Osteocyte (in vitro differentiated cells): ENCODE data around the gene CIRBP. TPM values are rescaled to one million over a fixed set of nuclear protein-coding genes. Genes with fewer than 3 reads are reported as not detected.

Experiments
- DNase-seq: peaks from one replicate; pipeline ENCODE4 v3.0.0; 2021; ENCODE audit warnings: mixed read lengths; ENCODE audit not compliant: unreplicated experiment; ENCODE audit errors: extremely low spot score
- H3K27ac Mint-ChIP-seq: one replicate; pipeline ENCODE4 v1.8.0; 2021; ENCODE audit warnings: mild to moderate bottlenecking, mixed read lengths; ENCODE audit not compliant: unreplicated experiment
- H3K27me3 Mint-ChIP-seq: one replicate; pipeline ENCODE4 v1.8.0; 2021; ENCODE audit warnings: mixed read lengths; ENCODE audit not compliant: unreplicated experiment
- H3K36me3 Mint-ChIP-seq: one replicate; pipeline ENCODE4 v1.8.0; 2021; ENCODE audit warnings: mixed read lengths; ENCODE audit not compliant: unreplicated experiment
- H3K4me1 Mint-ChIP-seq: one replicate; pipeline ENCODE4 v1.8.0; 2021; ENCODE audit warnings: mixed read lengths; ENCODE audit not compliant: unreplicated experiment
- H3K4me3 Mint-ChIP-seq: one replicate; pipeline ENCODE4 v1.8.0; 2021; ENCODE audit warnings: mild to moderate bottlenecking, moderate library complexity, mixed read lengths; ENCODE audit not compliant: unreplicated experiment
- H3K9me3 Mint-ChIP-seq: one replicate; pipeline ENCODE4 v1.8.0; 2021; ENCODE audit warnings: mixed read lengths; ENCODE audit not compliant: unreplicated experiment
- CTCF ChIP-seq: fragments of 200-600 bp; sonication (generic); IDR thresholded peaks from 2 replicates; pipeline ENCODE4 v1.5.0; 2021; ENCODE audit warnings: antibody characterized with exemption, mild to moderate bottlenecking, moderate library complexity
- total RNA-seq: library from RNA; stranded (reverse); gene quantifications from 2 replicates; pipeline ENCODE4 v1.2.1, GENCODE V29; 2021

CIRBP gene
- total RNA-seq, 1 donor from 2014 or later, result 408 TPM

DNA sequence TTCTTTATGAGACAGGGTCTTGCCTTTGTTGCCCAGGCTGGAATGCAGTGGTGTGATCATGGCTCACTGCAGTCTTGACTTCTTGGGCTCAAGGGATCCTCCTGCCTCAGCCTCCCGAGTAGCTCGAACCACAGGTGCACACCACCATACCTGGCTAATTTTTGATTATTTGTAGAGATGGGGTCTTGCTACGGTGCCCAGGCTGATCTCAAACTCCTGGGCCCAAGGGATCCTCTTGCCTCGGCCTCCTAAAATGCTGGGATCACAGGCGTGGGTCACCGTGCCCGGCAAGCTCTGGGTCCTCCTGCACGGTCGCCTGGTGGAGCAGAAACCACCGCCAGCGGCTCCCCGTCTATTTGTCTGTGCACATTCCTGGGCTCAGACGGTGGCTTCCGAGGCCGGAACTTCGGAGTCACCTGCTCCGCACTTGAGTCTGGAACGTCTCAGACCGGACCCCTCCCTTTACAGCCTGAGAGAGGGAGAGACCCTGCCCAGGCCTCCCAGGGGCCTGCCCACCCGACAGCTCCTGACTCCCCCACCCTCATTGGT lies 38.7 kb downstream of the CIRBP start:
- Mint-ChIP-seq H3K27ac (no peak overlapping the region), H3K27me3 (peaks cover 4% of the 10 kb centered on the region), H3K4me1 (no peaks in the 10 kb centered on the region), H3K36me3 (no peaks in the 10 kb centered on the region), H3K4me3 (no peak overlapping the region), H3K9me3 (no peaks in the 10 kb centered on the region)
- no peak for TF ChIP-seq CTCF
- no peak for DNase-seq

- H3K4me3 Mint-ChIP-seq, result no peak overlapping the region
- H3K27me3 Mint-ChIP-seq, result no peaks in the 10 kb centered on the region
- no peak for TF ChIP-seq CTCF
- H3K9me3 Mint-ChIP-seq, result no peaks in the 10 kb centered on the region
- no peaks in the 10 kb centered on the region for H3K36me3 Mint-ChIP-seq
- DNase-seq, result no peak
- peaks cover 4% of the 10 kb centered on the region for H3K4me1 Mint-ChIP-seq
- H3K27ac Mint-ChIP-seq, result no peak overlapping the region
These were observed 39.6 kb downstream of the CIRBP start for GRCh38 chr19:1308718-1309117.

- Mint-ChIP-seq H3K4me3 (no peak overlapping the region), H3K9me3 (no peaks in the 10 kb centered on the region), H3K27me3 (no peaks in the 10 kb centered on the region), H3K27ac (no peak overlapping the region), H3K4me1 (peaks cover 7% of the 10 kb centered on the region), H3K36me3 (no peaks in the 10 kb centered on the region)
- no peak for DNase-seq
- no peak for TF ChIP-seq CTCF
These were observed 41.1 kb downstream of the CIRBP start for GRCh38 chr19:1309977-1310852.

- Mint-ChIP-seq H3K36me3 (no peaks in the 10 kb centered on the region), H3K27me3 (no peaks in the 10 kb centered on the region), H3K4me1 (peaks cover 7% of the 10 kb centered on the region), H3K9me3 (no peaks in the 10 kb centered on the region), H3K4me3 (no peak overlapping the region), H3K27ac (no peak overlapping the region)
- no peak for DNase-seq
- TF ChIP-seq CTCF, result no peak
These were observed 41.7 kb downstream of the CIRBP start for GRCh38 chr19:1310853-1311180.

DNA sequence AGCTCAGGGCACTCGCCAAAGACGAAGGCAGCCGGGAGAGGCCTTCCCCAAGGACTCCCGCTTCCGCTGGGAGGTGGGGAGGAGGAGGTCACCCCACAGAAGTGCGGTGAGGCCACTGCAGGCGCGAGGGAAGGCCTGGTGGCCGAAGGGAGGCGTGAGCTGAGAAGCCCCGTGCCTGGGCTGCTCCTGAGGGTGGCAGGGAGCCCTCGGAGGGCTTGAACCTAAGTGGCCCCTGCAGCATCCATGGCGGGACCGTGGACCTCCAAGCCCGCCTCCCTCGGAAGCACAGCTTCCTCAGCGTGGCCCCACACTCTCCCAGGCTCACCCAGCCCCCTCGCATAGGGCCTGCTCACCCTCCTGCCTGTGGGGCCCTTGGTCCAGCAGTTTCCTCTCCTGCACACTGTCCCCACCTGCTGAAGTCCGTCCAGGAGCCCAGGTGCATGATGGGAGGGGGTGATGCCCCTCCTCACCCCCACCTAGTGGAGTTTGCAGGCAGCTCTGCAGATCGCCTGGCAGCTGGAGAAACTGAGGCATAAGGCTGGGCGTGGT lies 42.5 kb downstream of the CIRBP start:
- Mint-ChIP-seq H3K9me3 (no peaks in the 10 kb centered on the region), H3K27ac (no peak overlapping the region), H3K4me3 (no peak overlapping the region), H3K27me3 (no peaks in the 10 kb centered on the region), H3K36me3 (no peaks in the 10 kb centered on the region), H3K4me1 (peaks cover 7% of the 10 kb centered on the region)
- DNase-seq, result no peak
- no peak for TF ChIP-seq CTCF
